AG08396 (cell line): ENCODE results near the gene HIVEP2.

ENCODE experiments used
- DNase-seq: peaks from one replicate; pipeline ENCODE4 v3.0.0; 2012; ENCODE audit warnings: low spot score, mixed read lengths

Gene HIVEP2

GRCh38 chr6:142914937-142915697 is 29.9 kb downstream of the HIVEP2 start:
- DNase-seq = no peak

- no peak for DNase-seq
Observed at GRCh38 chr6:142914369-142914768, 30.6 kb downstream of the HIVEP2 start.

GRCh38 chr6:142913511-142914047 is 31.4 kb downstream of the HIVEP2 start:
- DNase-seq = no peak

GRCh38 chr6:142913036-142913510 is 31.9 kb downstream of the HIVEP2 start:
- no peak for DNase-seq

DNA sequence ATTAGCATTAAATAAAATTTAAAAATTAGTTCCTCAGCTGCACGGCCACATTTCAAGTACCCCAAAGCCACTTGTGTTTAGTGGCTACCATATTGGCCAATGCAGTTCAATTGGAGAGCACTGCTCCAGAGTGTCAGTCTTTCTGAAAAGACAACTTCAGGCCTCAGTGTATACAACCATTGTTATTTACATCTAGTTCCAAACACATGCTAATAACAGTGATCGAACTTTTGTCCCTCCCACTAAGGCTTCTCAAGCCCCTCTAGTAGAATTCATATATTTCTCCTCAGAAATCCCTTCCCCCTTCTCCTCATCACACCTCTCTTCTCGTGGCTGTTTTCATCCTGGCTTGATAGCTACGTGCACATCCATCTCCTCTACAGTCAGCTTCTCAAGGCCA is 32.9 kb downstream of the HIVEP2 start:
- DNase-seq = no peak

DNA sequence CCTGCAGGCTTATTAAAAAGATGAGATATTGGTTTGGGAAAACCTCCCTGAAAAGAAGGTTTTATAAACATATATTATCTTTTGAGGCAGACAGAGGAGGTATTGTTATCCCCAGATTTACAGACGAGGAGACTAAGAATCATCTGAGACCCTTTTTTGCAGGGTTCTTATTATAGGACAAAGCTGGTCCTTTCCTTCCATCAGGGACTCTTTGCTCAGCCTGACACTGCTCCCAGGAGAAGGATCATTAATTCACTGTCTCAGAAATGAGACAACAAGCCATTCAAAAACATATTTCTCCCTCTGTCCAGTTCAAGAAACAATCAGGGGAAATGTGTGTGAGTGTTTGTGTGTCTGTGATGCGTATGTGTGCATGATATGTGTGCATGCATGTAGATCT is 33.5 kb downstream of the HIVEP2 start:
- no peak for DNase-seq

DNA sequence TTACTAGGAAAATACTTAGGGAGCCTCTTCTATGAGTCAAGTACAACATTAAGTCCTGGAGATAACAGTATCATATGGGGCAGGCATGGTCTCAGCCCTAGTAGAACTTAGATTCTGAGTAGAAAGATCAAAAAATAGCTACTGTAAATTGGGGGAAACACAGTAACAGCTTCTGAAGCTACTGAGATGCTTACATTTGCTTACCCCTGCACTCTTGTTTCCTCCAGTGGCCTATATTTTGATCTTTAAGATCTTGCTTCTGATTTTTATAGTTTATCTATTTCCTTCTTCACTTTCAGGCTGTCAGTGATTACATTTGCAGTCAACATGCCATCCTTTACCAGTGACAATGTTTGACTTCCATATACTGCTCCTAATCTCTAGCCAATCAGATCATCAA is 35.3 kb downstream of the HIVEP2 start:
- DNase-seq = no peak

DNA sequence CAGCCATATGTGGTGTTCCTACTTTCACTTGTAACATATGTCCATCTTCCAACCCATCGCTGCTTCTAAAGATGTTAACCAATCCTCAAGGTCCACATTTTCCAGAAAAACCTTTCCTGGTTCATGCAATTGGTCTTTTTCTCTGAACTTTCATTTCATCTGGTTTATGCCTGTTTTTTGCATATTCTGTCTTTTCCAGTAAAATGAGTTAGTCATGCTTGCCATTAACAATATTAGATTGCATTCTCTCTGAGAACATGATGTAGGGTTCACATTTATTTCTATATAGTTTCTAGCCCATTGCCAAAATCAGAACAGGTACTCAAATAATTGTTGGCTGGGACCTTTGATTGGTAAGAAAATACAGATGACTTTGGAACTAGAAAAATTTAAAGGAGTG is 36.7 kb downstream of the HIVEP2 start:
- no peak for DNase-seq

- DNase-seq = no peak
Observed at GRCh38 chr6:142907544-142907943, 37.4 kb downstream of the HIVEP2 start.

DNA sequence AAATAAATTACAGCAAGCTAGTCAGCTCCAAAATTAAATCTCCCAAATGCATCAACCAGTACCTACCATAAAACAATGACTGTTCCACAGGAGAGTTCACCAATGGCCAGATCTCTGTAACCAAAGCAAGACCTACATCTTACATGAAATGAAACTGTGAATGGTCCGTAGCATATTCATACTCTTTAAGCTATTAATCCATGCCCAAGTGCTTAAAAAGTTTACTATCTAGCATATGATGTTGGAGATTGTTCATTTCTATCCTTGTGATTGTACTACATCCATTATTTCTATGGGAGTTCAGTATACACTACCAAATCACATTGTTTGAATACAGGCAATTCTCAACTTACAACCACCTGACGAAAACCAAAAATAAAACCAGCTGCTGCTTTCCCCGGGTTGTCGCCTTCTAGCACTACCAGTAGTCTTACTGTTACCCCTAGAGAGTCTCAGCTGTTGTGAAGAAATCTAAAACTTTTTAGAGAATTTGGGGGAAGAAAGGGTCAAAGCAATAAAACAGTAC is 38.0 kb downstream of the HIVEP2 start:
- DNase-seq = no peak

DNA sequence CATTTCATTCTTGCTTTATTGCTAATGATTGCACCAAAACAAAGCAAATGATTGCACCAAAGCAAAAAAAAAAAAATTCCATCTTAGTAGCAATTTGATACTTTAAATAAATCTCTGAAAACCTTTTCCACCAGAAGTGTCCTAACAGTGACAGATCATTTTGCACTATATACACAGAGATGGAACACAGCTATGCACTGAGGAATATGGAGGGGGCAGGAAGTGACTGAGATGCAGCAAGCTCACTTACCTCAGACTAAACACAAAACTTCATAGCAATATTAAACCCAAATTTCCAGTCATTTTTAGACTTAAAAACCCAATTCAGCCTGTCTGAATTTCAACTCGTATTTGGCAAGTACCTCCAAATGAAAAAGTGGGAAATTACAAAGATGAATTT is 41.2 kb downstream of the HIVEP2 start:
- no peak for DNase-seq

GRCh38 chr6:142902636-142903053 is 42.3 kb downstream of the HIVEP2 start:
- DNase-seq = peak; percentile 79

- no peak for DNase-seq
Observed at GRCh38 chr6:142901611-142902010, 43.4 kb downstream of the HIVEP2 start.

- no peak for DNase-seq
Observed at GRCh38 chr6:142900227-142900971, 44.6 kb downstream of the HIVEP2 start.

GRCh38 chr6:142898927-142899895 is 45.8 kb downstream of the HIVEP2 start:
- no peak for DNase-seq

DNA sequence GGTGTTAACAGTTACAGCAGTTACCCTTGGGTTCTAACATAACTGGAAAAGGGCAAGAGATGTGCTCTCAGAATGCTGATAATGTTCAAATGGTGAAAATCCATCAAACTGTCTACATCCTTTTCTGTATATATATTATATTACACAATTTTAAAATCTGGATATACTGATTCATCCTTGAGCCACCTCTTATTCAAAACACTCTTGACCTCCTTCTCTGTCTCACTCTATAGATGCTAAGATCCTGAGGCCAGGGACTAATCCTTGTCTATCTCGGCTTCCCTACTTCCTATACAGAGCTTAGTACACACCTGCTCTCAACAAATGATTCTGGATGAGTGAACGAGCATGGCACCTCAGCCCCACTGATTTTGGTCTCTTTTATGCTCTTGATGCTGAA is 47.3 kb downstream of the HIVEP2 start:
- DNase-seq = no peak

DNA sequence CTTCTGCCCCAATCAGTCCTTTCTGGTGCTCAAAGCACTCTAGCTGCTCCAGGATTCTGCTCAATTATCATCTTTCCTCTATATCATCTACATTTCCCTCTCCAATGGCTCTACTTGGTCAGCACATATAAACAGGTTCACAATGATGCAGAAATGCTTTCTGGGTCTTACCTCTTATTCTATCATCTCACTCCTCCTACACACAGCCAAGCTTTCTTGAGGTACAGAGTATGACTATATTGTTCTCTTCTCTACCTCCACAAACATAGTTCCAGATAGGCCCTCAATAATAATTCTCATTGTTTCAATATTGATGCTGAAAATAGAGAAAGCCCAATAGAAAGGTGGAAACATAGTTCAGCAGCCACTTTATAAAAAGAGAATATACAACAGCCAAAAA is 48.2 kb downstream of the HIVEP2 start:
- no peak for DNase-seq

DNA sequence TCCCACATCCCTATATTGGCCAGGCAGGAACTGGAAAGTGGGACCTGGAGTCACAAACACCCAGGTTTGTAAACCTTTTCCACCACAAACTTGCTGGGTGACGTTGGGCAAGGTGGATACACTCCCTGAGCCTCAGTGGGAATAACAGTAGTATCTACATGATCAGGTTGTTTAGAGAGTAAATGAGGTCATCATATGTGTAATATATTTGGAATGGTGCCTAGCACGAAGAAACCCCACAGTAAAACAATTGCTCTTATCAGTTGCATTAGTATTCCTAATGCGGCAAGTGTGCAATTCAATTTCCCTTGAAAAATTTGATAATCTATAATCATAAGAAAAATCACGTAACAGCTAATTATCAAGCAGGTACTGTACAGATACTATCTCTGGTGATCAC is 51.9 kb downstream of the HIVEP2 start:
- no peak for DNase-seq

- no peak for DNase-seq
Observed at GRCh38 chr6:142892254-142893021, 52.5 kb downstream of the HIVEP2 start.

- no peak for DNase-seq
Observed at GRCh38 chr6:142891454-142891853, 53.5 kb downstream of the HIVEP2 start.

- no peak for DNase-seq
Observed at GRCh38 chr6:142888456-142888855, 56.5 kb downstream of the HIVEP2 start.
